ENCODE data around the gene S100A13.

The S100A13 gene

DNA sequence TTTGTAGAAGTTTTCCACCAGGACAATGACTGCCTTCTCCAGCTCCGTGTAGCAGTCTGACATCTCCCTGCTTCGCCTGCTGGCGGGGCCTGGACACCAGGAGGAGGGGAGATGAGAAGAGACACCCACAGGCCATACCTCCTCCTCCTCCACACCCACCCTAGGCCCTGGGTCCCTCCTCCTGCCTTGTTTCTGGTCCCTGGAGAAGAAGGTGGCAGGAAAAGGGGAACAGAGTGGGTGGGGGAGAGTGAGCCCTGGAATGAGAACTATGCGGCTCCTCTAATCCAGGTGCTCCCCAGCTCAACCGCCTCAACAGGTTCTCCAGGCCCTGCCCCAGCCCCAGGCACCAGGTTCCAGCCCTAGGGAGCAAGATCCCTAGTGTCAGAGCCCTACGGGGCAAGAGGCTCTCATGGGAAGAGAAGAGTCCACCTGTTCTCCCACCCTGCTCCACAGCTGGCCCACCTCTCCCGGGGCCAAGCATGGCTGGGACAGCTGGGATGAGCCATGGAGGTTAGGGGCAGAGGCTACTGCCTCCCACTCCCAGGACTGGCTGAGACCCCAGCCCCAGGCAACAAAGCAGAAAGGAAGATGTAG lies 19.1 kb downstream of the S100A13 start:
- no peak overlapping the region for H3K4me3 ChIP-seq (ENCODE audit: low read depth in 1 of 2, low read length in 2 of 2)
- no peak for ATAC-seq (ENCODE audit: insufficient read depth, low read depth)
- H2AFZ ChIP-seq (ENCODE audit: low read depth, low read length): no peak overlapping the region
- no peaks in the 10 kb centered on the region for H4K20me1 ChIP-seq (ENCODE audit: insufficient read depth, low read length)
- H3K4me1 ChIP-seq (ENCODE audit: insufficient read depth, low read length): no peaks in the 10 kb centered on the region
- H3K79me2 ChIP-seq (ENCODE audit: insufficient read depth, low read length): no peaks in the 10 kb centered on the region
- H3K36me3 ChIP-seq (ENCODE audit: insufficient read depth, low read length): no peaks in the 10 kb centered on the region
- TF ChIP-seq EZH2 (IDR thresholded peaks at IDR 0.05; ENCODE audit: borderline replicate concordance, low read depth, low read length, severe bottlenecking): no peak
- TF ChIP-seq, protein P1, sequence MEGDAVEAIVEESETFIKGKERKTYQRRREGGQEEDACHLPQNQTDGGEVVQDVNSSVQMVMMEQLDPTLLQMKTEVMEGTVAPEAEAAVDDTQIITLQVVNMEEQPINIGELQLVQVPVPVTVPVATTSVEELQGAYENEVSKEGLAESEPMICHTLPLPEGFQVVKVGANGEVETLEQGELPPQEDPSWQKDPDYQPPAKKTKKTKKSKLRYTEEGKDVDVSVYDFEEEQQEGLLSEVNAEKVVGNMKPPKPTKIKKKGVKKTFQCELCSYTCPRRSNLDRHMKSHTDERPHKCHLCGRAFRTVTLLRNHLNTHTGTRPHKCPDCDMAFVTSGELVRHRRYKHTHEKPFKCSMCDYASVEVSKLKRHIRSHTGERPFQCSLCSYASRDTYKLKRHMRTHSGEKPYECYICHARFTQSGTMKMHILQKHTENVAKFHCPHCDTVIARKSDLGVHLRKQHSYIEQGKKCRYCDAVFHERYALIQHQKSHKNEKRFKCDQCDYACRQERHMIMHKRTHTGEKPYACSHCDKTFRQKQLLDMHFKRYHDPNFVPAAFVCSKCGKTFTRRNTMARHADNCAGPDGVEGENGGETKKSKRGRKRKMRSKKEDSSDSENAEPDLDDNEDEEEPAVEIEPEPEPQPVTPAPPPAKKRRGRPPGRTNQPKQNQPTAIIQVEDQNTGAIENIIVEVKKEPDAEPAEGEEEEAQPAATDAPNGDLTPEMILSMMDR (IDR thresholded peaks at IDR 0.05; ENCODE audit: borderline replicate concordance, extremely low read depth, low read length, poor library complexity, severe bottlenecking): no peak
- no peaks in the 10 kb centered on the region for H3K9me3 ChIP-seq (ENCODE audit: insufficient read depth, low read length, severe bottlenecking)
- no peak for DNase-seq
- H3K4me2 ChIP-seq (ENCODE audit: insufficient read depth, low read length): no peak overlapping the region
- no peak overlapping the region for H3K27ac ChIP-seq (ENCODE audit: low read length)
- no peak overlapping the region for H3K9ac ChIP-seq (ENCODE audit: low read depth, low read length)
- no peaks in the 10 kb centered on the region for H3K27me3 ChIP-seq (ENCODE audit: insufficient read depth, low read length, poor library complexity)

DNA sequence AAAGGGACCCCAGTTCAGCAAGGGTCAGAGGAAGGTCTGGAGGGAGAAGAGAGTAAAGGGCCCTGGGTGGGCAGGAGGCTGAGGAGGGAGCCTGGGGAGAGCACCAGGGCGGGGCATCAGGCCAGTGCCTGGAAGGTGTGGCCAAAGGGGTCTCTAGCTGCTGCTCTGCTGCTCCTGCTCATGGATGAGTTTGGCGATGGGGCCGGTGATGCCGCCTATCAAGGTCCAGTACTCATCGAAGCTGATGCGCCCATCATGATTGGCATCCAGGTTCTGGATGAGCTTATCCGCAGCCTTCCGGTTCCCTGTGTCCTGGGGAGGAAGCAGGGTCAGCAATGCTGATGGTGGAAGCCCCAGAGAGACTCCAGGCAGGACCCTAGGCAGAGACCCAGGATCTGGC lies 19.9 kb downstream of the S100A13 start:
- DNase-seq (no peak), ATAC-seq (ENCODE audit: insufficient read depth, low read depth) (no peak)
- no peaks in the 10 kb centered on the region for H3K27me3 ChIP-seq (ENCODE audit: insufficient read depth, low read length, poor library complexity)
- no peaks in the 10 kb centered on the region for H4K20me1 ChIP-seq (ENCODE audit: insufficient read depth, low read length)
- no peak overlapping the region for H2AFZ ChIP-seq (ENCODE audit: low read depth, low read length)
- H3K27ac ChIP-seq (ENCODE audit: low read length): no peak overlapping the region
- no peak overlapping the region for H3K4me3 ChIP-seq (ENCODE audit: low read depth in 1 of 2, low read length in 2 of 2)
- H3K4me2 ChIP-seq (ENCODE audit: insufficient read depth, low read length): no peak overlapping the region
- TF ChIP-seq, protein P1 (IDR thresholded peaks at IDR 0.05; ENCODE audit: borderline replicate concordance, extremely low read depth, low read length, poor library complexity, severe bottlenecking): no peak
- TF ChIP-seq EZH2 (IDR thresholded peaks at IDR 0.05; ENCODE audit: borderline replicate concordance, low read depth, low read length, severe bottlenecking): no peak
- H3K36me3 ChIP-seq (ENCODE audit: insufficient read depth, low read length): no peaks in the 10 kb centered on the region
- no peak overlapping the region for H3K9ac ChIP-seq (ENCODE audit: low read depth, low read length)
- no peaks in the 10 kb centered on the region for H3K4me1 ChIP-seq (ENCODE audit: insufficient read depth, low read length)
- no peaks in the 10 kb centered on the region for H3K9me3 ChIP-seq (ENCODE audit: insufficient read depth, low read length, severe bottlenecking)
- H3K79me2 ChIP-seq (ENCODE audit: insufficient read depth, low read length): no peaks in the 10 kb centered on the region

GRCh38 chr1:153606194-153606593 lies 21.1 kb downstream of the S100A13 start:
- Histone ChIP-seq H3K9me3 (ENCODE audit: insufficient read depth, low read length, severe bottlenecking) (no peaks in the 10 kb centered on the region), H3K36me3 (ENCODE audit: insufficient read depth, low read length) (no peaks in the 10 kb centered on the region), H4K20me1 (ENCODE audit: insufficient read depth, low read length) (no peaks in the 10 kb centered on the region), H3K9ac (ENCODE audit: low read depth, low read length) (no peak overlapping the region), H3K4me3 (ENCODE audit: low read depth in 1 of 2, low read length in 2 of 2) (no peak overlapping the region), H3K4me2 (ENCODE audit: insufficient read depth, low read length) (no peak overlapping the region), H3K79me2 (ENCODE audit: insufficient read depth, low read length) (no peaks in the 10 kb centered on the region), H3K27me3 (ENCODE audit: insufficient read depth, low read length, poor library complexity) (no peaks in the 10 kb centered on the region), H2AFZ (ENCODE audit: low read depth, low read length) (no peak overlapping the region), H3K4me1 (ENCODE audit: insufficient read depth, low read length) (no peaks in the 10 kb centered on the region), H3K27ac (ENCODE audit: low read length) (no peak overlapping the region)
- TF ChIP-seq EZH2 (IDR thresholded peaks at IDR 0.05; ENCODE audit: borderline replicate concordance, low read depth, low read length, severe bottlenecking): no peak
- TF ChIP-seq, protein P1 (IDR thresholded peaks at IDR 0.05; ENCODE audit: borderline replicate concordance, extremely low read depth, low read length, poor library complexity, severe bottlenecking): no peak
- ATAC-seq (ENCODE audit: insufficient read depth, low read depth): no peak
- DNase-seq: no peak
